Ishikawa (cell line): ENCODE results near the gene CACNA1E.

ENCODE experiments used
- CEBPB ChIP-seq: IDR thresholded peaks from 2 replicates; pipeline ENCODE4 v1.6.1; 2012
- CREB1 ChIP-seq: IDR thresholded peaks from 2 replicates; pipeline ENCODE4 v1.6.1; 2012; ENCODE audit warnings: low read depth
- EGR1 ChIP-seq: IDR thresholded peaks from 2 replicates; pipeline ENCODE4 v1.6.1; 2012
- EP300 ChIP-seq: IDR thresholded peaks from 2 replicates; pipeline ENCODE4 v1.6.1; 2012; ENCODE audit warnings: borderline replicate concordance
- FOXM1 ChIP-seq: IDR thresholded peaks from 2 replicates; pipeline ENCODE4 v1.6.1; 2012; ENCODE audit warnings: low read depth, borderline replicate concordance
- NFIC ChIP-seq: IDR thresholded peaks from 2 replicates; pipeline ENCODE4 v1.6.1; 2012
- RAD21 ChIP-seq: IDR thresholded peaks from 2 replicates; pipeline ENCODE4 v1.6.1; 2012; ENCODE audit warnings: low read depth
- REST ChIP-seq: IDR thresholded peaks from 2 replicates; pipeline ENCODE4 v1.6.1; 2012; ENCODE audit warnings: low read depth, mild to moderate bottlenecking
- TAF1 ChIP-seq: IDR thresholded peaks from 2 replicates; pipeline ENCODE4 v1.6.1; 2012; ENCODE audit warnings: low read depth, mild to moderate bottlenecking
- TCF12 ChIP-seq: IDR thresholded peaks from 2 replicates; pipeline ENCODE4 v1.6.1; 2012; ENCODE audit warnings: low read depth
- TEAD4 ChIP-seq: IDR thresholded peaks from 2 replicates; pipeline ENCODE4 v1.6.1; 2012
- USF1 ChIP-seq: IDR thresholded peaks from 2 replicates; pipeline ENCODE4 v1.6.1; 2012
- YY1 ChIP-seq: IDR thresholded peaks from 2 replicates; pipeline ENCODE4 v1.6.1; 2012; ENCODE audit warnings: low read depth
- ZBTB7A ChIP-seq: IDR thresholded peaks from 2 replicates; pipeline ENCODE4 v1.6.1; 2012; ENCODE audit warnings: low read depth
- TF ChIP-seq, protein P1 (sequence below): IDR thresholded peaks from 2 replicates; pipeline ENCODE4 v1.6.1; 2012

The CACNA1E gene

GRCh38 chr1:181803421-181803820, 320.1 kb downstream of the CACNA1E start:
- no peak for TF ChIP-seq NFIC
- no peak for TF ChIP-seq ZBTB7A
- TF ChIP-seq, protein P1, sequence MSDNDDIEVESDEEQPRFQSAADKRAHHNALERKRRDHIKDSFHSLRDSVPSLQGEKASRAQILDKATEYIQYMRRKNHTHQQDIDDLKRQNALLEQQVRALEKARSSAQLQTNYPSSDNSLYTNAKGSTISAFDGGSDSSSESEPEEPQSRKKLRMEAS, result no peak
- TF ChIP-seq TAF1, result no peak
- TF ChIP-seq YY1, result no peak
- TF ChIP-seq USF1, result no peak
- TF ChIP-seq FOXM1, result no peak
- no peak for TF ChIP-seq TEAD4

GRCh38 chr1:181804989-181805388, 321.7 kb downstream of the CACNA1E start:
- TF ChIP-seq EGR1, result no peak
- no peak for TF ChIP-seq ZBTB7A
- TF ChIP-seq CREB1, result no peak

DNA sequence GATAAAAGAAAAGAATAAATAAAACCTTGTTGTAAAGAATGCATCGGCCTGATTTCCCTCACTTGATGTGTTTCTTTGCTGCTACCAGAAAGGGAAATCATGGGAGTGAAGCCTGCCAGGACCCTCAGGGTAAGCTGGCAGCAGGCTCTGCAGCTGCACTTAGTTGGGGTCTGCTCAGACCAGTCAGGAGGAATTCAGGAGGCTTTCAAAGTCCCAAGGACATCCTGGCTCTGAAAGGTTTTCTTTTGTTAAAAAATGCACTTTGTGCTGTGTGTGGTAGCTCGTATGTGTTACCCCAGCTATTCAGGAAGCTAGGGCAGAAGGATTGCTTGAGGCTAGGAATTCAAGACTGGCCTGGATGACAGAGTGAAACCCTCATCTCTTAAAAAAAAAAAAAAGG, 323.4 kb downstream of the CACNA1E start:
- no peak for TF ChIP-seq TCF12
- no peak for TF ChIP-seq CREB1
- TF ChIP-seq, protein P1, result no peak
- TF ChIP-seq CEBPB, result no peak
- no peak for TF ChIP-seq RAD21
- TF ChIP-seq NFIC, result no peak
- no peak for TF ChIP-seq EP300
- TF ChIP-seq USF1, result no peak
- TF ChIP-seq ZBTB7A, result no peak
- no peak for TF ChIP-seq TAF1
- no peak for TF ChIP-seq TEAD4
- TF ChIP-seq EGR1, result no peak
- TF ChIP-seq REST, result no peak
- TF ChIP-seq YY1, result no peak
- TF ChIP-seq FOXM1, result no peak

GRCh38 chr1:181807251-181807650, 323.9 kb downstream of the CACNA1E start:
- TF ChIP-seq TEAD4, result no peak
- TF ChIP-seq EP300, result no peak
- TF ChIP-seq CREB1, result no peak
- no peak for TF ChIP-seq NFIC
- TF ChIP-seq USF1, result no peak
- TF ChIP-seq EGR1, result no peak
- TF ChIP-seq REST, result no peak
- TF ChIP-seq FOXM1, result no peak
- no peak for TF ChIP-seq CEBPB
- no peak for TF ChIP-seq TCF12
- no peak for TF ChIP-seq YY1
- no peak for TF ChIP-seq RAD21
- TF ChIP-seq ZBTB7A, result no peak
- TF ChIP-seq, protein P1, result no peak
- TF ChIP-seq TAF1, result no peak

DNA sequence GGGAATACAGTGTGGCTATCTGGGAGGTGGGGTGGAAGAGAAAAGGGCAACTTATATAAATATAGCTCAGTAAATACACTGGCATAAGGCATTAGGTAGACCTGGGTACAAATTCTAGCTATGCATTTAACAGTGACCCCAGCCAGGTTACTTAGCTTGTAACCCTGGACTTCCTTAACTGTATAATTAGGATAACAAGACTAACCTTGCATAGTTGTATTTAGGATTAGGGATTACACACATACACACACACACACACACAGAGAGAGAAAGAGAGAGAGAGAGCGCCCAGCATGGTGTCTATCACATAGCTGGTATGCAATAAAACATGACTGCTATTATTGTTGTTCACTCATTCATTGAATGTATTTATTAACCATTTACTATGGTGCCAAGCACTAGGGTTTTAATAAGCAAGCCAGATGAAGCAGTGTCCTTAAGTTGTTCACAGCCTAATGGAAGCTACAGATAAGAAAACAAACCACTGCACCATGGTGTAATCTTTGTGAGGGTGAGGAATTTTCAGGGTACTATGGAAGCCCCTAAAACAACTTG, 326.8 kb downstream of the CACNA1E start:
- TF ChIP-seq REST (no peak), YY1 (no peak), ZBTB7A (no peak), EP300 (no peak), USF1 (no peak), CREB1 (no peak), RAD21 (no peak)
- TF ChIP-seq, protein P1, result no peak
